Activated T-cell treated with anti-CD3 and anti-CD28 coated beads, Interleukin-2, amount 50 U/mL, for 72 hours (primary cell): ENCODE measurements around the gene PDZRN4. TPM values are rescaled to one million over a fixed set of nuclear protein-coding genes. Genes with fewer than 3 reads are reported as not detected.
"Not testable (repeated sequence)": the region's sequence is repeated elsewhere in the genome, so short reads cannot be mapped to it uniquely, and the experiment has no call there.

Experiments used
- ATAC-seq, 2 donors: fragments of 150-1000 bp; cut with Tn5 transposase; replicated peaks in 1 of 2; 2 replicates each; pipeline ENCODE4 v1.10.0; 2021; ENCODE audit warnings: moderate library complexity in 2 of 2, mild to moderate bottlenecking in 1 of 2
- DNase-seq, 2 donors: peaks; one replicate each; pipeline ENCODE4 v3.0.0; 2021 to 2022; ENCODE audit warnings: mixed read lengths in 1 of 2
- H3K27ac Mint-ChIP-seq: one replicate; pipeline ENCODE4 v1.8.0; 2022; ENCODE audit warnings: mild to moderate bottlenecking, moderate library complexity, mixed read lengths
- H3K27me3 Mint-ChIP-seq: one replicate; pipeline ENCODE4 v1.8.0; 2022; ENCODE audit warnings: low read depth, mixed read lengths
- H3K36me3 Mint-ChIP-seq, 2 donors: one replicate each; pipeline ENCODE4 v1.8.0; 2022; ENCODE audit warnings: mixed read lengths in 2 of 2, mild to moderate bottlenecking in 1 of 2; ENCODE audit not compliant: insufficient read depth in 2 of 2
- H3K4me1 Mint-ChIP-seq: one replicate; pipeline ENCODE4 v1.8.0; 2022; ENCODE audit warnings: low read depth, mixed read lengths
- H3K4me3 Mint-ChIP-seq, 2 donors: one replicate each; pipeline ENCODE4 v1.8.0; 2022; ENCODE audit warnings: mild to moderate bottlenecking in 2 of 2, mixed read lengths in 2 of 2, moderate library complexity in 2 of 2
- H3K9me3 Mint-ChIP-seq, 2 donors: one replicate each; pipeline ENCODE4 v1.8.0; 2022; ENCODE audit warnings: mixed read lengths in 2 of 2
- total RNA-seq, 2 donors: library from RNA; stranded (reverse); gene quantifications; one replicate each; pipeline ENCODE4 v1.2.3, GENCODE V29; 2022

Gene PDZRN4
- total RNA-seq, 2 donors from 2014 or later: not detected

- peaks cover 0 to 6% of the 10 kb centered on the region in 2 donors for H3K36me3 Mint-ChIP-seq
- no peak for DNase-seq
- H3K4me3 Mint-ChIP-seq: no peak overlapping the region
- no peaks in the 10 kb centered on the region for H3K9me3 Mint-ChIP-seq
- H3K4me1 Mint-ChIP-seq: peaks cover 9% of the 10 kb centered on the region
- H3K27me3 Mint-ChIP-seq: peaks cover 39% of the 10 kb centered on the region
- no peak for ATAC-seq
- no peak overlapping the region for H3K27ac Mint-ChIP-seq
Measured at GRCh38 chr12:41190338-41190737, 2.2 kb downstream of the PDZRN4 start.

GRCh38 chr12:41191549-41191948 is 3.4 kb downstream of the PDZRN4 start:
- not testable (repeated sequence) for H3K27ac Mint-ChIP-seq, DNase-seq, H3K9me3 Mint-ChIP-seq, H3K36me3 Mint-ChIP-seq, H3K4me3 Mint-ChIP-seq, H3K4me1 Mint-ChIP-seq, ATAC-seq
- H3K27me3 Mint-ChIP-seq: peaks cover 36% of the 10 kb centered on the region

GRCh38 chr12:41193311-41193710 is 5.2 kb downstream of the PDZRN4 start:
- Mint-ChIP-seq H3K36me3 (peaks cover 0 to 2% of the 10 kb centered on the region in 2 donors), H3K27ac (no peak overlapping the region), H3K4me1 (peaks cover 9% of the 10 kb centered on the region), H3K4me3 (no peak overlapping the region), H3K27me3 (peaks cover 20% of the 10 kb centered on the region), H3K9me3 (no peaks in the 10 kb centered on the region)
- ATAC-seq (no peak), DNase-seq (no peak)

GRCh38 chr12:41202051-41202450 is 13.9 kb downstream of the PDZRN4 start:
- Mint-ChIP-seq H3K4me3 (no peak overlapping the region), H3K4me1 (peaks cover 5% of the 10 kb centered on the region), H3K9me3 (no peaks in the 10 kb centered on the region), H3K27ac (no peak overlapping the region), H3K27me3 (no peaks in the 10 kb centered on the region), H3K36me3 (no peaks in the 10 kb centered on the region)
- ATAC-seq: no peak
- no peak for DNase-seq

GRCh38 chr12:41205070-41205709 is 17.1 kb downstream of the PDZRN4 start:
- H3K4me3 Mint-ChIP-seq: no peak overlapping the region
- no peaks in the 10 kb centered on the region for H3K9me3 Mint-ChIP-seq
- no peaks in the 10 kb centered on the region for H3K36me3 Mint-ChIP-seq
- DNase-seq: no peak
- peaks cover 5% of the 10 kb centered on the region for H3K4me1 Mint-ChIP-seq
- H3K27ac Mint-ChIP-seq: no peak overlapping the region
- ATAC-seq: no peak
- no peaks in the 10 kb centered on the region for H3K27me3 Mint-ChIP-seq

GRCh38 chr12:41206298-41206697 is 18.2 kb downstream of the PDZRN4 start:
- ATAC-seq: no peak
- peaks cover 5% of the 10 kb centered on the region for H3K4me1 Mint-ChIP-seq
- no peaks in the 10 kb centered on the region for H3K9me3 Mint-ChIP-seq
- no peaks in the 10 kb centered on the region for H3K27me3 Mint-ChIP-seq
- H3K27ac Mint-ChIP-seq: no peak overlapping the region
- H3K36me3 Mint-ChIP-seq: no peaks in the 10 kb centered on the region
- H3K4me3 Mint-ChIP-seq: no peak overlapping the region
- DNase-seq: no peak

- H3K27me3 Mint-ChIP-seq: no peaks in the 10 kb centered on the region
- ATAC-seq (no peak), DNase-seq (no peak)
Measured at GRCh38 chr12:41211448-41211847, 23.3 kb downstream of the PDZRN4 start.

GRCh38 chr12:41212625-41213024 is 24.5 kb downstream of the PDZRN4 start:
- DNase-seq (no peak), ATAC-seq (no peak)
- Mint-ChIP-seq H3K36me3 (no peaks in the 10 kb centered on the region), H3K4me1 (no peaks in the 10 kb centered on the region), H3K27me3 (no peaks in the 10 kb centered on the region), H3K9me3 (peaks cover 0 to 2% of the 10 kb centered on the region in 2 donors), H3K4me3 (no peak overlapping the region), H3K27ac (no peak overlapping the region)

More at GRCh38 chr12:41211448-41211847, 23.3 kb downstream of the PDZRN4 start:
- Mint-ChIP-seq H3K4me1 (no peaks in the 10 kb centered on the region), H3K4me3 (no peak overlapping the region), H3K9me3 (no peaks in the 10 kb centered on the region), H3K36me3 (no peaks in the 10 kb centered on the region), H3K27ac (no peak overlapping the region)

- H3K4me1 Mint-ChIP-seq: no peaks in the 10 kb centered on the region
- peaks cover 0 to 2% of the 10 kb centered on the region in 2 donors for H3K9me3 Mint-ChIP-seq
- no peak overlapping the region for H3K27ac Mint-ChIP-seq
- H3K27me3 Mint-ChIP-seq: no peaks in the 10 kb centered on the region
- no peaks in the 10 kb centered on the region for H3K36me3 Mint-ChIP-seq
- ATAC-seq: no peak
- no peak overlapping the region for H3K4me3 Mint-ChIP-seq
- no peak for DNase-seq
Measured at GRCh38 chr12:41213107-41213506, 25.0 kb downstream of the PDZRN4 start.

- H3K27ac Mint-ChIP-seq: no peak overlapping the region
- no peak overlapping the region for H3K4me3 Mint-ChIP-seq
- H3K36me3 Mint-ChIP-seq: no peaks in the 10 kb centered on the region
- H3K27me3 Mint-ChIP-seq: no peaks in the 10 kb centered on the region
- ATAC-seq: no peak
- H3K9me3 Mint-ChIP-seq: peaks cover 0 to 2% of the 10 kb centered on the region in 2 donors
- no peak for DNase-seq
- no peaks in the 10 kb centered on the region for H3K4me1 Mint-ChIP-seq
Measured at GRCh38 chr12:41213648-41214047, 25.5 kb downstream of the PDZRN4 start.

GRCh38 chr12:41217727-41218126 is 29.6 kb downstream of the PDZRN4 start:
- no peak for DNase-seq
- Mint-ChIP-seq H3K4me1 (no peaks in the 10 kb centered on the region), H3K9me3 (peaks cover 0 to 2% of the 10 kb centered on the region in 2 donors), H3K27ac (no peak overlapping the region), H3K36me3 (no peaks in the 10 kb centered on the region), H3K27me3 (no peaks in the 10 kb centered on the region), H3K4me3 (no peak overlapping the region)
- ATAC-seq: no peak

- H3K36me3 Mint-ChIP-seq: no peaks in the 10 kb centered on the region
- H3K4me1 Mint-ChIP-seq: no peaks in the 10 kb centered on the region
- H3K27me3 Mint-ChIP-seq: no peaks in the 10 kb centered on the region
Measured at GRCh38 chr12:41220931-41221330, 32.8 kb downstream of the PDZRN4 start.

GRCh38 chr12:41221491-41221890 is 33.4 kb downstream of the PDZRN4 start:
- no peaks in the 10 kb centered on the region for H3K4me1 Mint-ChIP-seq
- no peaks in the 10 kb centered on the region for H3K27me3 Mint-ChIP-seq
- H3K27ac Mint-ChIP-seq: no peak overlapping the region
- no peaks in the 10 kb centered on the region for H3K36me3 Mint-ChIP-seq
- ATAC-seq (no peak), DNase-seq (no peak)
- H3K4me3 Mint-ChIP-seq: no peak overlapping the region
- peaks cover 0 to 2% of the 10 kb centered on the region in 2 donors for H3K9me3 Mint-ChIP-seq

More at GRCh38 chr12:41220931-41221330, 32.8 kb downstream of the PDZRN4 start:
- peaks cover 0 to 2% of the 10 kb centered on the region in 2 donors for H3K9me3 Mint-ChIP-seq
- DNase-seq (no peak), ATAC-seq (no peak)
- H3K4me3 Mint-ChIP-seq: no peak overlapping the region
- no peak overlapping the region for H3K27ac Mint-ChIP-seq

- no peaks in the 10 kb centered on the region for H3K4me1 Mint-ChIP-seq
- DNase-seq (no peak), ATAC-seq (no peak)
- H3K36me3 Mint-ChIP-seq: no peaks in the 10 kb centered on the region
- no peak overlapping the region for H3K27ac Mint-ChIP-seq
- H3K27me3 Mint-ChIP-seq: no peaks in the 10 kb centered on the region
- H3K9me3 Mint-ChIP-seq: no peaks in the 10 kb centered on the region
- no peak overlapping the region for H3K4me3 Mint-ChIP-seq
Measured at GRCh38 chr12:41223600-41223999, 35.5 kb downstream of the PDZRN4 start.
